SK-N-SH treated with all-trans-retinoic acid at 6 μM for 48 hours (cell line): ENCODE results near the gene POLR2F.

Source experiments
- ARNTL ChIP-seq: fragments of 450-650 bp; formaldehyde crosslinking; IDR thresholded peaks from 2 replicates; pipeline ENCODE4 v1.5.0; 2020; ENCODE audit warnings: low read depth, mild to moderate bottlenecking, moderate library complexity, borderline replicate concordance
- PATZ1 ChIP-seq: fragments of 250-450 bp; sonication (Bioruptor Pico); IDR thresholded peaks from 2 replicates; pipeline ENCODE4 v1.8.0; 2020; ENCODE audit warnings: mild to moderate bottlenecking, moderate library complexity, borderline replicate concordance
- POU6F1 ChIP-seq: fragments of 250-450 bp; sonication (Bioruptor Pico); IDR thresholded peaks from 2 replicates; pipeline ENCODE4 v1.8.0; 2021; ENCODE audit warnings: low read depth, mild to moderate bottlenecking, moderate library complexity, borderline replicate concordance

GRCh38 chr22:37985751-37986281, 32.3 kb downstream of the POLR2F start:
- TF ChIP-seq ARNTL (CRISPR knock-in tag) = no peak
- TF ChIP-seq POU6F1 (CRISPR knock-in tag) = no peak
- no peak for TF ChIP-seq PATZ1 (CRISPR knock-in tag)
